ENCODE measurements around the gene CLN5. TPM values are rescaled to one million over a fixed set of nuclear protein-coding genes. Genes with fewer than 3 reads are reported as not detected.

The CLN5 gene
- total and polyA plus RNA-seq, 2 of the 4 experiments (the other 2 are of a cell fraction): 11.3 to 15.1 TPM

GRCh38 chr13:76955661-76956060 lies 36.2 kb upstream of the CLN5 start:
- no peak overlapping the region for H3K4ac ChIP-seq (ENCODE audit: low read depth, low read length)
- H3K14ac ChIP-seq (replicated peaks; ENCODE audit: low read depth, low read length): no peak overlapping the region
- WGBS, 2 experiments (ENCODE audit: extremely low coverage in 2 of 2, insufficient read length in 1 of 2): no CpG with 5 or more reads among the region's 5 CpGs
- no peaks in the 10 kb centered on the region for H3K9me1 ChIP-seq (ENCODE audit: insufficient read depth, low read length)
- no peak overlapping the region for H3K18ac ChIP-seq (ENCODE audit: low read depth, low read length)
- no peak overlapping the region for H4K91ac ChIP-seq (ENCODE audit: insufficient read depth, low read depth, low read length)
- no peak overlapping the region for H4K5ac ChIP-seq (ENCODE audit: low read depth, low read length)
- H3K36me3 ChIP-seq (ENCODE audit: control insufficient read depth, insufficient read depth, low read length): no peaks in the 10 kb centered on the region
- no TSS peak for BruUV-seq (replicated peaks)
- H3K56ac ChIP-seq (ENCODE audit: extremely low read depth, insufficient read depth, low read length): no peak overlapping the region
- H3K27ac ChIP-seq (ENCODE audit: insufficient read depth, low read length): no peak overlapping the region
- H2AFZ ChIP-seq (replicated peaks; ENCODE audit: low read length, poor library complexity): no peak overlapping the region
- DNase-seq (no peak), ATAC-seq (ENCODE audit: low read depth) (no peak)
- no peak for TF ChIP-seq RCOR1 (IDR thresholded peaks at IDR 0.05; ENCODE audit: insufficient replicate concordance, low read length)
- no peak for TF ChIP-seq RAD21 (IDR thresholded peaks at IDR 0.05; ENCODE audit: low read length)
- TF ChIP-seq BHLHE40 (IDR thresholded peaks at IDR 0.05; ENCODE audit: low read depth, low read length): no peak
- no peak for TF ChIP-seq USF2 (IDR thresholded peaks at IDR 0.05; ENCODE audit: low read depth, low read length)
- TF ChIP-seq RFX5 (IDR thresholded peaks at IDR 0.05; ENCODE audit: low read depth, low read length): no peak
- TF ChIP-seq FOS (IDR thresholded peaks at IDR 0.05; ENCODE audit: low read depth, low read length): no peak
- TF ChIP-seq POLR2A (IDR thresholded peaks at IDR 0.05; ENCODE audit: low read depth, low read length): no peak
- no peak for TF ChIP-seq NFE2L2 (IDR thresholded peaks at IDR 0.05; ENCODE audit: low read depth, low read length)
- no peak for TF ChIP-seq SMC3 (IDR thresholded peaks at IDR 0.05; ENCODE audit: low read depth, low read length)
- TF ChIP-seq CHD1 (IDR thresholded peaks at IDR 0.05; ENCODE audit: low read depth, low read length): no peak
- no peak for TF ChIP-seq MAFK (IDR thresholded peaks at IDR 0.05; ENCODE audit: low read depth, low read length)
- TF ChIP-seq, protein P1, sequence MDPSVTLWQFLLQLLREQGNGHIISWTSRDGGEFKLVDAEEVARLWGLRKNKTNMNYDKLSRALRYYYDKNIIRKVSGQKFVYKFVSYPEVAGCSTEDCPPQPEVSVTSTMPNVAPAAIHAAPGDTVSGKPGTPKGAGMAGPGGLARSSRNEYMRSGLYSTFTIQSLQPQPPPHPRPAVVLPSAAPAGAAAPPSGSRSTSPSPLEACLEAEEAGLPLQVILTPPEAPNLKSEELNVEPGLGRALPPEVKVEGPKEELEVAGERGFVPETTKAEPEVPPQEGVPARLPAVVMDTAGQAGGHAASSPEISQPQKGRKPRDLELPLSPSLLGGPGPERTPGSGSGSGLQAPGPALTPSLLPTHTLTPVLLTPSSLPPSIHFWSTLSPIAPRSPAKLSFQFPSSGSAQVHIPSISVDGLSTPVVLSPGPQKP (IDR thresholded peaks at IDR 0.05; ENCODE audit: borderline replicate concordance, low read depth, low read length): no peak
- no peak for TF ChIP-seq CTCF (conservative IDR thresholded peaks at IDR 0.05; ENCODE audit: low read depth, low read length)
- no peak for TF ChIP-seq MAZ (IDR thresholded peaks at IDR 0.05; ENCODE audit: borderline replicate concordance, low read depth, low read length)
- no peak for TF ChIP-seq CEBPB (IDR thresholded peaks at IDR 0.05; ENCODE audit: low read depth, low read length)
- no peak for TF ChIP-seq MXI1 (IDR thresholded peaks at IDR 0.05; ENCODE audit: borderline replicate concordance, low read depth, low read length)
- H2AK9ac ChIP-seq (replicated peaks; ENCODE audit: low read depth, low read length, poor library complexity): no peak overlapping the region
- no peak overlapping the region for H3K4me3 ChIP-seq (ENCODE audit: insufficient read depth, low read depth, low read length)
- H3K79me1 ChIP-seq (ENCODE audit: low read depth in 1 of 2, low read length in 2 of 2): no peaks in the 10 kb centered on the region
- dilution Hi-C loops (cut with HindIII; ENCODE audit: low sequenced_read_pairs, unreplicated experiment): no loop called here
- ChIA-PET CTCF (no interaction called here), POLR2A (ENCODE audit: unreplicated experiment) (no interaction called here)
- H4K20me1 ChIP-seq (ENCODE audit: insufficient read depth, low read length): no peaks in the 10 kb centered on the region
- in situ Hi-C loops (cut with MboI; ENCODE audit: low sequenced_read_pairs): no loop called here
- no peak overlapping the region for H2BK15ac ChIP-seq (ENCODE audit: low read depth, low read length)
- no peak overlapping the region for H2BK120ac ChIP-seq (ENCODE audit: low read depth, low read length)
- intact Hi-C loops (cut with micrococcal nuclease): no loop called here
- H3K4me1 ChIP-seq (ENCODE audit: control insufficient read depth, insufficient read depth, low read length): no peaks in the 10 kb centered on the region
- H4K8ac ChIP-seq (ENCODE audit: low read depth in 2 of 2, low read length in 2 of 2): no peak overlapping the region
- H3K9me3 ChIP-seq (ENCODE audit: control insufficient read depth, insufficient read depth, low read length): peaks cover 6% of the 10 kb centered on the region
- H2BK5ac ChIP-seq (ENCODE audit: low read depth, low read length, poor library complexity, severe bottlenecking): no peak overlapping the region
- H3K27me3 ChIP-seq (ENCODE audit: control insufficient read depth, insufficient read depth, low read length): peaks cover 6% of the 10 kb centered on the region; the same call in 1 of the 2 replicates
- no peak overlapping the region for H3K4me2 ChIP-seq (ENCODE audit: low read depth, low read length)
- H3K9ac ChIP-seq (ENCODE audit: low read depth, low read length): no peak overlapping the region
- H3K23ac ChIP-seq (ENCODE audit: low read depth, low read length): no peak overlapping the region
- H2AK5ac ChIP-seq (ENCODE audit: low read depth, low read length): no peak overlapping the region
- H2BK20ac ChIP-seq (ENCODE audit: low read depth, low read length): no peak overlapping the region
